Right lobe of liver (tissue), 6 donors: ENCODE measurements around the gene RHCG. TPM values are rescaled to one million over a fixed set of nuclear protein-coding genes. Genes with fewer than 3 reads are reported as not detected.
A peak's percentile ranks its signal among the peaks of the same experiment; 100 is the strongest.

Experiments
- ATAC-seq, 4 donors: fragments of 200-7000 bp; cut with Tn5 transposase; one replicate each; pipeline ENCODE4 v1.9.1; 2020; ENCODE audit warnings: mild to moderate bottlenecking in 4 of 4, moderate library complexity in 4 of 4
- DNase-seq, 3 donors: peaks; one replicate each; pipeline ENCODE4 v3.0.0-alpha.2; 2020
- H3K27ac ChIP-seq, 3 donors: fragments of 200-600 bp; one replicate each; pipeline ENCODE4 v1.8.0; 2022
- H3K27me3 ChIP-seq, 2 donors: fragments of 200-600 bp; one replicate each; pipeline ENCODE4 v1.8.0; 2022
- H3K36me3 ChIP-seq, 4 donors: fragments of 200-600 bp; sonication (generic) in 1 of 4; one replicate each; pipeline versions ENCODE4 v1.5.1 to v1.8.0; 2017 to 2022; ENCODE audit warnings: control low read depth in 1 of 4
- H3K4me1 ChIP-seq, 4 donors: fragments of 200-600 bp; sonication (generic) in 1 of 4; one replicate each; pipeline versions ENCODE4 v1.5.1 to v1.8.0; 2017 to 2022; ENCODE audit warnings: control low read depth in 1 of 4
- H3K4me3 ChIP-seq, 3 donors: fragments of 200-600 bp; one replicate each; pipeline ENCODE4 v1.8.0; 2022
- H3K9me3 ChIP-seq, 4 donors: fragments of 200-600 bp; sonication (generic) in 1 of 4; one replicate each; pipeline versions ENCODE4 v1.5.1 to v1.8.0; 2017 to 2022; ENCODE audit warnings: control low read depth in 1 of 4
- POLR2A ChIP-seq: fragments of 450-650 bp; IDR thresholded peaks from one replicate; pipeline ENCODE4 v1.6.1; 2017; ENCODE audit warnings: antibody characterized with exemption, mild to moderate bottlenecking
- WGBS: methylation state at CpG from one replicate; pipeline ENCODE4 v1.1.6; 2018; ENCODE audit warnings: low coverage, low lambda C conversion rate; ENCODE audit not compliant: insufficient coverage; ENCODE audit errors: missing lambda C conversion rate; 5-methylcytosine and 5-hydroxymethylcytosine counted together
- intact Hi-C, 2 donors: fragments of 100-400 bp; cut with DNase I; formaldehyde crosslinking; loops; one replicate each; pipeline versions ENCODE4 v1.11.2 to v1.14.1; 2022
- total RNA-seq, 6 experiments: library from RNA; depleted of rRNA in 2 of 6; stranded (reverse); fragments of >200 nt in 2 of 6; fragmentation: NEBNext Ultra II Directional in 3 of 6; extraction: Animal tissue kit (Norgen Biotek cat#: 25700) in 3 of 6; gene quantifications; one replicate each; pipeline versions ENCODE4 v1.1.0 to v1.2.4, GENCODE V29; 2016 to 2023
- TF ChIP-seq, protein P1 (sequence below), 4 donors: fragments of 200-600 bp in 3 of 4; fragments of 450-650 bp in 1 of 4; IDR thresholded peaks; one replicate each; pipeline versions ENCODE4 v1.5.1 to v1.8.0; 2016 to 2022; ENCODE audit warnings: antibody characterized with exemption in 4 of 4, mild to moderate bottlenecking in 2 of 4
- donor health status: DM: no; HTN: yes; CAD: no.
- donor health status: DM: no; HTN: no; CAD: no.
- donor health status: DM: no; HTN: no; CAD: no.
- donor health status: DM: no; HTN: yes; CAD: no.
- donor health status: DM: no; HTN: yes; CAD: no.

Gene RHCG
- total RNA-seq, 6 experiments from 2014 or later: 0.20 to 0.82 (median 0.37) TPM; not detected in 1

DNA sequence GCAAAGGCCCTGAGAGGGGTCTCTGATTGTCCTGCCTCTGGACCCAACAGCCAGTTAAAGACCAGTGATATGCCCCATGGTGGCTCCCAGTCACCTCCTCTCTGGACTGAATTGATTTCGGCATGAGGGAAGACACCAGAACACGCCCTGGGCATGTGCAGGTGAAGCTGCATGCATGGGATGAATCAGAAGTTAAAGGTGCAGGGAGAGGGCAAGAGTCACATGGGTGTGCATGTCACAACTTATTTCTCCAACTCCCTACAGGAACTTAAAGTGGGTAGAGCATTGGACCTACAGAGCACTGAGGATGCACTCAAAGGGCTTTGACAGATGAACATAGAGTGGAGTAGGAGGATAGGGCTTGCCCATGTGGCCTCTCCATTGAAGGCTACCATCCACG is 16.9 kb upstream of the RHCG start:
- WGBS: 83% methylated on average over 1 of the region's 3 CpGs
- no peaks in the 10 kb centered on the region for H3K27me3 ChIP-seq
- no peaks in the 10 kb centered on the region for H3K4me1 ChIP-seq
- no peak for DNase-seq
- H3K9me3 ChIP-seq: no peaks in the 10 kb centered on the region
- H3K4me3 ChIP-seq: no peak overlapping the region
- intact Hi-C loops: no loop called here
- no peaks in the 10 kb centered on the region for H3K36me3 ChIP-seq
- no peak for ATAC-seq
- no peak overlapping the region for H3K27ac ChIP-seq
- no peak for TF ChIP-seq POLR2A
- TF ChIP-seq, protein P1, sequence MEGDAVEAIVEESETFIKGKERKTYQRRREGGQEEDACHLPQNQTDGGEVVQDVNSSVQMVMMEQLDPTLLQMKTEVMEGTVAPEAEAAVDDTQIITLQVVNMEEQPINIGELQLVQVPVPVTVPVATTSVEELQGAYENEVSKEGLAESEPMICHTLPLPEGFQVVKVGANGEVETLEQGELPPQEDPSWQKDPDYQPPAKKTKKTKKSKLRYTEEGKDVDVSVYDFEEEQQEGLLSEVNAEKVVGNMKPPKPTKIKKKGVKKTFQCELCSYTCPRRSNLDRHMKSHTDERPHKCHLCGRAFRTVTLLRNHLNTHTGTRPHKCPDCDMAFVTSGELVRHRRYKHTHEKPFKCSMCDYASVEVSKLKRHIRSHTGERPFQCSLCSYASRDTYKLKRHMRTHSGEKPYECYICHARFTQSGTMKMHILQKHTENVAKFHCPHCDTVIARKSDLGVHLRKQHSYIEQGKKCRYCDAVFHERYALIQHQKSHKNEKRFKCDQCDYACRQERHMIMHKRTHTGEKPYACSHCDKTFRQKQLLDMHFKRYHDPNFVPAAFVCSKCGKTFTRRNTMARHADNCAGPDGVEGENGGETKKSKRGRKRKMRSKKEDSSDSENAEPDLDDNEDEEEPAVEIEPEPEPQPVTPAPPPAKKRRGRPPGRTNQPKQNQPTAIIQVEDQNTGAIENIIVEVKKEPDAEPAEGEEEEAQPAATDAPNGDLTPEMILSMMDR (IDR thresholded peaks at IDR 0.05): no peak

DNA sequence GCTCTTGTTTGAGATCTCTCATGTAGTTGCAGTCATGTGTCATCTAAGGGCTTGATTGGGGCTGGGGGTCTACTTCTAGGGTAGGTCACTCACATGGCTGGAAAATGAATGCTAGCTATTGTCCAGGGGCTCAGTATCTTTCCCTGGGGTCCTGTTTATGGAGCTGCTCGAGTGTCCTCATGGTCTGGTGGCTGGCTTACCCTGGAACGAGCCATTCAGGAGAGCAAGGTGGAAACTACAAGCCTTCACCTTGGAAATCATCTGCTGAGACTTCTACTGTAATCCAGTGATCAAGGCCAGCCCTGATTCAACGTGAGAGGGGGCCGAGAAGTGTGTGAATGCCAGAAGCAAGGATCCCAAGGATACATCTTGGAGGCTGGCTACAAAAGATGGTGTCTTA is 16.2 kb upstream of the RHCG start:
- Histone ChIP-seq H3K4me1 (no peaks in the 10 kb centered on the region), H3K36me3 (no peaks in the 10 kb centered on the region), H3K27ac (no peak overlapping the region), H3K27me3 (no peaks in the 10 kb centered on the region), H3K9me3 (no peaks in the 10 kb centered on the region), H3K4me3 (no peak overlapping the region)
- intact Hi-C loops: no loop called here
- WGBS: 57% methylated on average over 4 of the region's 4 CpGs
- TF ChIP-seq, protein P1 (IDR thresholded peaks at IDR 0.05): no peak
- TF ChIP-seq POLR2A: no peak
- ATAC-seq (no peak), DNase-seq (no peak)

DNA sequence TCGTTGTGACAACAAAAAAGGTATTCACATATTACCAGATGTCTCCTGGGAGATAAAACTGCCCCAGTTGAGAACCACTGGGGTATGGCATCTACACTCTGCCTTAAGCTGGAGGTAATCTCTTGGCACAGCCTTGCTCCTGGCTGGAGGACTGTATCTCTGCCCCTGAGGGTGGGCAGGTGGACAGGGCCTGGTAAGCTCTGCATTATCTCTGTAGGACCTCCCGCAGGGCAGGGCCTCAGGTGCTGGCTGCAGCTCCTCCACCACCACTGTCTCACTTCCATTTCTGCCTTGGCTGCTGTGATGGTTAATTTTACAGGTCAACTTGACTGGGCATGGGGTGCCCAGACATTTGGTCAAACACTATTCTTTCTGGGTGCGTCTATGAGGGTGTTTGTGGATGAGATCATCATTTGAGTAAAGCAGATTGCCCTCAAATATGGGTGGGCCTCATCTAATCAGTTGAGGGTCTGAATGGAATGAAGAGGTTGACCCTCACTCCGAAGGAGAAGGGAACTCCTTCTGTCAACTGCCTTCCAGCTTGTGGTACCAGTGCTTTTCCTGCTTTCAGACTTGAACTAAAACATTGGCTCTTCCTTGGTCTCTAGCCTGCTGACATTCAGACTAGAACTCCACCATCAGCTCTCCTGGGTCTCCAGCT is 9.8 kb upstream of the RHCG start:
- H3K27ac ChIP-seq: no peak overlapping the region
- H3K36me3 ChIP-seq: no peaks in the 10 kb centered on the region
- TF ChIP-seq, protein P1 (IDR thresholded peaks at IDR 0.05): no peak
- no peak for TF ChIP-seq POLR2A
- H3K4me3 ChIP-seq: no peak overlapping the region
- ATAC-seq (no peak), DNase-seq (peak in 2 of 3 donors; percentile 4 to 17)
- intact Hi-C loops: no loop called here
- H3K27me3 ChIP-seq: no peaks in the 10 kb centered on the region
- WGBS: 38% methylated on average over 1 of the region's 4 CpGs
- no peaks in the 10 kb centered on the region for H3K9me3 ChIP-seq
- no peaks in the 10 kb centered on the region for H3K4me1 ChIP-seq

DNA sequence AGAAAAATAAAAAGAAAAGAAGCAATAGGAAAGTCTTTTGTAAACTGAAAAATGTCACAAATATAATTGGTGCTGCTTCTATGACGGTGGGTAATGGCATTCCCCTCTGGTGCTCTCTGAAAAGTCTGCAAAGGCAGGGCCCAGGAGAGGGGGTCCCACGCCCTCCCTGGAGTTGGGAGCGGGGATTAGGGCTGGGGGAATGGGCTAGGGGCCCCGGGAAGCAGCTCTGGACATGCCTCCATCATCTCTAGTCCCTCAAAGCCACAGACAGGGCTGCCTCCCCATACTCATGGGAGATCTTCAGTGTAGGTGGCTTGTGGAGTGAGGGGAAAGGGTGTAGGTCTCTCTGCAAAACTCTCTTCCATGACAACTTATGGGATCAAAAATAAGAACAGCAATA is 7.8 kb upstream of the RHCG start:
- DNase-seq (peak in 1 of 3 donors; percentile 14), ATAC-seq (no peak)
- Histone ChIP-seq H3K4me3 (no peak overlapping the region), H3K9me3 (no peaks in the 10 kb centered on the region), H3K27me3 (no peaks in the 10 kb centered on the region), H3K4me1 (no peaks in the 10 kb centered on the region), H3K27ac (no peak overlapping the region), H3K36me3 (no peaks in the 10 kb centered on the region)
- TF ChIP-seq POLR2A: no peak
- TF ChIP-seq, protein P1 (IDR thresholded peaks at IDR 0.05): no peak
- intact Hi-C loops: no loop called here
- 77% methylated on average over 2 of the region's 4 CpGs for WGBS
